ENCODE data around the gene MAGI2.

Gene MAGI2

GRCh38 chr7:79453558-79454360, at the start of gene MAGI2:
Gene MAGI2 (minus strand): TSS chr7:79453667. CDS start chr7:79453320, 347 bp downstream.
- FAIRE-seq: no peak

- no peak for FAIRE-seq
Observed at GRCh38 chr7:79502151-79502550, 48.7 kb upstream of the MAGI2 start.

GRCh38 chr7:79500759-79501158, 47.3 kb upstream of the MAGI2 start:
- no peak for FAIRE-seq

- no peak for FAIRE-seq
Observed at GRCh38 chr7:79497728-79498127, 44.3 kb upstream of the MAGI2 start.

GRCh38 chr7:79495544-79496272, 42.2 kb upstream of the MAGI2 start:
- no peak for FAIRE-seq

GRCh38 chr7:79494046-79494445, 40.6 kb upstream of the MAGI2 start:
- no peak for FAIRE-seq

- no peak for FAIRE-seq
Observed at GRCh38 chr7:79489371-79489770, 35.9 kb upstream of the MAGI2 start.

GRCh38 chr7:79478386-79478785, 24.9 kb upstream of the MAGI2 start:
- FAIRE-seq: no peak

- no peak for FAIRE-seq
Observed at GRCh38 chr7:79475455-79475854, 22.0 kb upstream of the MAGI2 start.

- no peak for FAIRE-seq
Observed at GRCh38 chr7:79471699-79472098, 18.2 kb upstream of the MAGI2 start.

- FAIRE-seq: no peak
Observed at GRCh38 chr7:79471283-79471682, 17.8 kb upstream of the MAGI2 start.

GRCh38 chr7:79465551-79465950, 12.1 kb upstream of the MAGI2 start:
- no peak for FAIRE-seq

GRCh38 chr7:79464051-79464450, 10.6 kb upstream of the MAGI2 start:
- peak; percentile 27 for FAIRE-seq

- FAIRE-seq: no peak
Observed at GRCh38 chr7:79462390-79462789, 8.9 kb upstream of the MAGI2 start.

- FAIRE-seq: peak; percentile 60
Observed at GRCh38 chr7:79461660-79462059, 8.2 kb upstream of the MAGI2 start.

- no peak for FAIRE-seq
Observed at GRCh38 chr7:79459381-79459780, 5.9 kb upstream of the MAGI2 start.

GRCh38 chr7:79458796-79459195, 5.3 kb upstream of the MAGI2 start:
- no peak for FAIRE-seq

GRCh38 chr7:79455173-79455790, 1.8 kb upstream of the MAGI2 start:
- FAIRE-seq: no peak

- FAIRE-seq: no peak
Observed at GRCh38 chr7:79454361-79454960, 994 bp upstream of the MAGI2 start.

- FAIRE-seq: no peak
Observed at GRCh38 chr7:79453266-79453557, 255 bp downstream of the MAGI2 start.

- FAIRE-seq: no peak
Observed at GRCh38 chr7:79452495-79453265, 787 bp downstream of the MAGI2 start.

GRCh38 chr7:79452032-79452494, 1.4 kb downstream of the MAGI2 start:
- FAIRE-seq: peak; percentile 17

- FAIRE-seq: peak; percentile 83
Observed at GRCh38 chr7:79451580-79451979, 1.9 kb downstream of the MAGI2 start.

All from islet of Langerhans (tissue), 1 donor.